GM20000 (cell line): ENCODE data around the gene CDC27.
"Not testable (repeated sequence)": the region's sequence is repeated elsewhere in the genome, so short reads cannot be mapped to it uniquely, and the experiment has no call there.

Experiments
- DNase-seq: peaks from one replicate; pipeline ENCODE4 v3.0.0; 2012; ENCODE audit warnings: low spot score
- CTCF ChIP-seq: IDR thresholded peaks from 2 replicates; pipeline ENCODE4 v1.5.1; 2012; ENCODE audit warnings: mild to moderate bottlenecking, control low read depth; ENCODE audit errors: extremely low read depth, missing control alignments

Gene CDC27

GRCh38 chr17:47145351-47145750 is 43.7 kb downstream of the CDC27 start:
- TF ChIP-seq CTCF: no peak
- DNase-seq: no peak

- no peak for DNase-seq
- TF ChIP-seq CTCF: no peak
Measured at GRCh38 chr17:47135235-47135634, 53.9 kb downstream of the CDC27 start.

DNA sequence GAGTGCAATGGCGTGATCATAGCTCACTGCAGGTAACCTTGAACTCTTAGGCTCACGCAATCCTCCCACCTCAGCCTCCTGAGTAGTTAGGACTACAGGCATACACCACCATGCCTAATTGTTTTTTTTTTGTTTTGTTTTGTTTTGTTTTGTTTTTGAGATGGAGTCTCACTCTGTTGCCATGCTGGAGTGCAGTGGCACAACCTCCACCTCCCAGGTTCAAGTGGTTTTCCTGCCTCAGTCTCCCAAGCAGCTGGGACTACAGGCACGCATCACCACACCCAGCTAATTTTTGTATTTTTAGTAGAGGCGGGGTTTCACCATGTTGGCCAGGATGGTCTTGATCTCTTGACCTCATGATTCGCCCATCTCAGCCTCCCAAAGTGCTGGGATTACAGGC is 54.7 kb downstream of the CDC27 start:
- not testable (repeated sequence) for DNase-seq

- no peak for DNase-seq
- TF ChIP-seq CTCF: no peak
Measured at GRCh38 chr17:47131761-47132160, 57.3 kb downstream of the CDC27 start.

- DNase-seq: not testable (repeated sequence)
Measured at GRCh38 chr17:47126835-47127234, 62.3 kb downstream of the CDC27 start.

GRCh38 chr17:47123262-47123661 is 65.8 kb downstream of the CDC27 start:
- DNase-seq: not testable (repeated sequence)

GRCh38 chr17:47120521-47121095 is 68.5 kb downstream of the CDC27 start:
- no peak for TF ChIP-seq CTCF
- DNase-seq: no peak

DNA sequence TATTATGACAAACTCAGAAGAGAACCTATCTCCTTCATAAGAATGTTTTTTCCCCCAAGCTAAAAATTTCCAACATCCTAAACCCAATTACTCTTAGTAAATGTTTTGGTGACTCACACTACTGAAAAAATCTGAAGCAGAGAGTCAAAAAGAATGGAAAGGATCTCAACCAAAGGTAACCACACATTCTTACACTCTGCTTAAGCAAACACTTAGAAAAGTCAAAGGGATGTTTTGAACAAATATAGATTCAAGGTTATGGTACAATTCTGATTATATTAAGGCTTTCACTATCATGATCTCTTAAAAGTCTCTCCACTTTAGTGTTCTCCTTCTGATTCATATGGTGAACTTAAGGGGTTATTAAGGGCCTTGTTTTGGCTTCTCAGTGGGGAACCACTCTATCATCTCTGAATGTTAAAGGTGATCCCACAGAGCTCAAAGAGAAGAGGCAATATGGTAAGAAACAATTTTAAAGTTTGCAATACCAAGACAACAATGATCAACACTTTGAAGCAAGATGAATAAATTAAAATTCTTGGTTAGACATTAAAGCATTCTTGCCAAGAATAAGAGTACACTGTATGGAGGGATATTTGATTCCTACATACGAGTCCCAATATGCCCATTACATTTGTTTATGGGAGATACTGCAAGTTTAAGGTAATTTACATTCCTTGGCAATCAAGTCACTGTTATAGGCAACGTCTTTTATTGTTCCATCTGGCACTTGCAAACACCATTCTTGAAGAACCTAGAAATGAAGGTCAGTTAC is 69.2 kb downstream of the CDC27 start:
- no peak for DNase-seq
- TF ChIP-seq CTCF: no peak

GRCh38 chr17:47117386-47117785 is 71.7 kb downstream of the CDC27 start:
- no peak for TF ChIP-seq CTCF
- no peak for DNase-seq
